Gastroesophageal sphincter (tissue), 4 donors: ENCODE data around the gene SH3BGR. TPM values are rescaled to one million over a fixed set of nuclear protein-coding genes. Genes with fewer than 3 reads are reported as not detected.

Source experiments
- ATAC-seq: fragments of 150-250 bp; one replicate; pipeline ENCODE4 v1.9.1; 2016; ENCODE audit warnings: mild to moderate bottlenecking, moderate library complexity
- H3K27ac ChIP-seq, 4 donors: fragments of 200-600 bp; sonication (generic) in 3 of 4; 1 replicate in 3 of 4; 2 replicates in 1 of 4; pipeline ENCODE4 v1.5.1; 2016 to 2019
- H3K27me3 ChIP-seq: fragments of 200-600 bp; sonication (generic); one replicate; pipeline ENCODE4 v1.5.1; 2019
- H3K36me3 ChIP-seq, 2 donors: fragments of 200-600 bp; sonication (generic); one replicate each; pipeline ENCODE4 v1.5.1; 2019; ENCODE audit warnings: control low read depth in 1 of 2
- H3K4me1 ChIP-seq, 3 donors: fragments of 200-600 bp; sonication (generic); 1 replicate in 2 of 3; 2 replicates in 1 of 3; pipeline ENCODE4 v1.5.1; 2016 to 2019; ENCODE audit warnings: control low read depth in 2 of 3
- H3K4me3 ChIP-seq, 2 donors: fragments of 200-600 bp; sonication (generic); one replicate each; pipeline ENCODE4 v1.5.1; 2019; ENCODE audit warnings: mild to moderate bottlenecking in 1 of 2, moderate library complexity in 1 of 2
- H3K9me3 ChIP-seq, 3 donors: fragments of 200-600 bp; sonication (generic); one replicate each; pipeline ENCODE4 v1.5.1; 2017 to 2019; ENCODE audit warnings: control low read depth in 2 of 3
- CTCF ChIP-seq, 4 experiments: fragments of 200-600 bp in 2 of 4; fragments of 450-650 bp in 2 of 4; sonication (generic) in 1 of 4; IDR thresholded peaks; one replicate each; pipeline ENCODE4 v1.5.1; 2017 to 2019; ENCODE audit warnings: antibody characterized with exemption in 4 of 4, mild to moderate bottlenecking in 2 of 4, moderate library complexity in 2 of 4
- EP300 ChIP-seq: sonication (generic); formaldehyde crosslinking; IDR thresholded peaks from one replicate; pipeline ENCODE4 v1.6.1; 2017; ENCODE audit warnings: antibody characterized with exemption, mild to moderate bottlenecking
- POLR2A ChIP-seq, 2 donors: fragments of 450-650 bp; IDR thresholded peaks; one replicate each; pipeline ENCODE4 v1.6.1; 2017; ENCODE audit warnings: antibody characterized with exemption in 2 of 2, mild to moderate bottlenecking in 2 of 2, moderate library complexity in 1 of 2
- POLR2AphosphoS5 ChIP-seq: sonication (generic); formaldehyde crosslinking; IDR thresholded peaks from one replicate; pipeline ENCODE4 v1.6.1; 2017; ENCODE audit warnings: antibody characterized with exemption
- WGBS, 2 donors: methylation state at CpG; one replicate each; pipeline ENCODE4 v1.1.5; 2018; ENCODE audit warnings: low coverage in 1 of 2; 5-methylcytosine and 5-hydroxymethylcytosine counted together
- small RNA-seq, 4 donors: library from RNA; depleted of rRNA; stranded (forward); fragments of <200 nt; gene quantifications; one replicate each; pipeline ENCODE3, GENCODE V24; 2016
- total RNA-seq, 4 donors: library from RNA; depleted of rRNA; stranded (reverse); fragments of >200 nt; gene quantifications; one replicate each; pipeline ENCODE4 v1.1.0, GENCODE V29; 2016

Gene SH3BGR
- total RNA-seq, 4 donors from 2014 or later: 5.9 to 39.7 (median 30.5) TPM

- ATAC-seq: no peak
Measured at GRCh38 chr21:39562791-39563770, 111.3 kb downstream of the SH3BGR start.

GRCh38 chr21:39564200-39564599 lies 112.4 kb downstream of the SH3BGR start:
- no peaks in the 10 kb centered on the region for H3K9me3 ChIP-seq
- TF ChIP-seq POLR2AphosphoS5 (no peak), CTCF (IDR thresholded peaks at IDR 0.05) (no peak), POLR2A (IDR thresholded peaks at IDR 0.05) (no peak), EP300 (no peak)
- no peak overlapping the region for H3K4me3 ChIP-seq
- H3K27ac ChIP-seq: no peak overlapping the region
- H3K4me1 ChIP-seq: peaks cover 0 to 9% (median 0%) of the 10 kb centered on the region in 3 donors
- WGBS, 2 donors: 33 to 80% methylated on average over 1 of the region's 3 CpGs
- H3K36me3 ChIP-seq: no peaks in the 10 kb centered on the region
- ATAC-seq: no peak
- no peaks in the 10 kb centered on the region for H3K27me3 ChIP-seq

More at GRCh38 chr21:39562791-39563770, 111.3 kb downstream of the SH3BGR start:
- WGBS, 2 donors: 79 to 86% methylated on average over 8 to 12 of the region's 12 CpGs
- Histone ChIP-seq H3K9me3 (no peaks in the 10 kb centered on the region), H3K36me3 (no peaks in the 10 kb centered on the region), H3K27me3 (no peaks in the 10 kb centered on the region), H3K27ac (no peak overlapping the region), H3K4me1 (peaks cover 0 to 9% (median 0%) of the 10 kb centered on the region in 3 donors), H3K4me3 (no peak overlapping the region)
- no peak for TF ChIP-seq POLR2AphosphoS5
- no peak for TF ChIP-seq POLR2A (IDR thresholded peaks at IDR 0.05)

Small RNAs within 50 kb of the gene (small RNA-seq; reads per million reads assigned to genes)
- gene MIR6508: 0.18 to 1.4 (median 0.63) reads per million in 4 donors

Other genes starting within 250 kb of the SH3BGR start
- gene BRWD1, start 138.3 kb upstream of the SH3BGR start, total RNA-seq: 100 to 1,000 TPM in 1 of 4 donors, 10 to 100 TPM in 3; 60.0 to 132 (median 71.2) TPM
- 100 to 1,000 TPM in 1 of 4 donors, 10 to 100 TPM in 3; 69.0 to 117 (median 80.8) TPM for gene HMGN1, start 102.9 kb upstream of the SH3BGR start, total RNA-seq
- gene LCA5L, start 6.2 kb upstream of the SH3BGR start, total RNA-seq: 1 to 10 TPM in 3 of 4 donors, under 1 TPM in 1; 0.54 to 1.6 (median 1.2) TPM
- 1 to 10 TPM in 2 of 4 donors, under 1 TPM in 2; 0.13 to 1.3 (median 0.77) TPM for gene B3GALT5, start 161.0 kb downstream of the SH3BGR start, total RNA-seq